GM23338 (cell line): ENCODE measurements around the gene FAHD1. TPM values are rescaled to one million over a fixed set of nuclear protein-coding genes. Genes with fewer than 3 reads are reported as not detected.

Source experiments
- ATAC-seq: fragments of 200-7000 bp; cut with Tn5 transposase; 3 replicates; pipeline ENCODE4 v1.9.1; 2020
- DNase-seq: peaks from one replicate; pipeline ENCODE4 v3.0.0-alpha.2; 2015; ENCODE audit warnings: low spot score
- H2AFZ ChIP-seq: fragments of 200-600 bp; sonication (generic); 2 replicates; pipeline ENCODE4 v1.8.0; 2016; ENCODE audit warnings: antibody characterized with exemption, mild to moderate bottlenecking, moderate library complexity
- H3F3A ChIP-seq: fragments of 200-600 bp; sonication (generic); replicated peaks from 2 replicates; pipeline ENCODE4 v1.8.0; 2017; ENCODE audit warnings: antibody characterized with exemption, mixed run types, low read depth
- H3K27ac ChIP-seq: fragments of 200-600 bp; sonication (generic); 2 replicates; pipeline ENCODE4 v1.6.1; 2016; ENCODE audit warnings: low read depth
- H3K27me3 ChIP-seq: fragments of 200-600 bp; sonication (generic); 2 replicates; pipeline ENCODE4 v1.8.0; 2016; ENCODE audit warnings: mild to moderate bottlenecking, mixed run types, moderate library complexity; ENCODE audit not compliant: insufficient read depth
- H3K36me3 ChIP-seq: fragments of 200-600 bp; sonication (generic); 2 replicates; pipeline ENCODE4 v1.8.0; 2016; ENCODE audit warnings: mild to moderate bottlenecking; ENCODE audit not compliant: insufficient read depth
- H3K4me1 ChIP-seq: fragments of 200-600 bp; sonication (generic); 2 replicates; pipeline ENCODE4 v1.8.0; 2016; ENCODE audit warnings: mild to moderate bottlenecking, moderate library complexity; ENCODE audit not compliant: insufficient read depth
- H3K4me2 ChIP-seq: fragments of 200-600 bp; sonication (generic); 2 replicates; pipeline ENCODE4 v1.7.1; 2017; ENCODE audit warnings: mixed run types
- H3K4me3 ChIP-seq: fragments of 200-600 bp; sonication (generic); 2 replicates; pipeline ENCODE4 v1.6.1; 2016; ENCODE audit warnings: mixed run types
- H3K79me2 ChIP-seq: fragments of 200-600 bp; sonication (generic); replicated peaks from 2 replicates; pipeline ENCODE4 v1.8.0; 2017; ENCODE audit warnings: mild to moderate bottlenecking; ENCODE audit not compliant: insufficient read depth
- H3K9me2 ChIP-seq: fragments of 200-600 bp; sonication (generic); 2 replicates; pipeline ENCODE4 v1.8.0; 2017; ENCODE audit not compliant: insufficient read depth
- H4K20me1 ChIP-seq: fragments of 200-600 bp; sonication (generic); replicated peaks from 2 replicates; pipeline ENCODE4 v1.8.0; 2017; ENCODE audit warnings: mild to moderate bottlenecking; ENCODE audit not compliant: insufficient read depth
- H3K27ac Mint-ChIP-seq: 2 replicates; pipeline ENCODE4 v1.8.0; 2020; ENCODE audit warnings: inconsistent platforms, mild to moderate bottlenecking, moderate library complexity, mixed read lengths
- H3K27me3 Mint-ChIP-seq: 3 replicates; pipeline ENCODE4 v1.8.0; 2022; ENCODE audit warnings: low read depth, mild to moderate bottlenecking, moderate library complexity, mixed read lengths, inconsistent platforms; ENCODE audit not compliant: insufficient read depth, poor library complexity
- H3K36me3 Mint-ChIP-seq: 3 replicates; pipeline ENCODE4 v1.8.0; 2021; ENCODE audit warnings: low read depth, mild to moderate bottlenecking, inconsistent platforms, moderate library complexity, mixed read lengths
- H3K4me1 Mint-ChIP-seq: 3 replicates; pipeline ENCODE4 v1.8.0; 2020; ENCODE audit warnings: mild to moderate bottlenecking, inconsistent platforms, mixed read lengths
- H3K4me3 Mint-ChIP-seq: 3 replicates; pipeline ENCODE4 v1.8.0; 2021; ENCODE audit warnings: moderate library complexity, mild to moderate bottlenecking, inconsistent platforms, mixed read lengths
- H3K9me3 Mint-ChIP-seq: 3 replicates; pipeline ENCODE4 v1.8.0; 2020; ENCODE audit warnings: moderate library complexity, mild to moderate bottlenecking, inconsistent platforms, mixed read lengths
- EZH2 ChIP-seq: fragments of 200-600 bp; sonication (generic); IDR thresholded peaks from one replicate; pipeline ENCODE4 v1.8.0; 2017; ENCODE audit warnings: antibody characterized with exemption, mild to moderate bottlenecking, low read depth; ENCODE audit not compliant: unreplicated experiment
- EZH2phosphoT487 ChIP-seq: fragments of 200-600 bp; sonication (generic); IDR thresholded peaks from one replicate; pipeline ENCODE4 v1.8.1; 2018; ENCODE audit warnings: antibody characterized with exemption; ENCODE audit not compliant: unreplicated experiment
- JUNB ChIP-seq: IDR thresholded peaks from one replicate; pipeline ENCODE4 v1.6.1; 2016; ENCODE audit warnings: antibody characterized with exemption; ENCODE audit not compliant: unreplicated experiment
- NANOG ChIP-seq: IDR thresholded peaks from 2 replicates; pipeline ENCODE4 v1.6.1; 2016; ENCODE audit warnings: antibody characterized with exemption, borderline replicate concordance
- POLR2AphosphoS5 ChIP-seq: IDR thresholded peaks from 2 replicates; pipeline ENCODE4 v1.6.1; 2016; ENCODE audit warnings: antibody characterized with exemption, low read depth
- STAT1 ChIP-seq: IDR thresholded peaks from one replicate; pipeline ENCODE4 v1.6.1; 2016; ENCODE audit warnings: antibody characterized with exemption; ENCODE audit not compliant: unreplicated experiment
- ZNF114 ChIP-seq: fragments of 250-450 bp; sonication (Bioruptor Pico); IDR thresholded peaks from 2 replicates; pipeline ENCODE4 v1.5.0; 2020; ENCODE audit warnings: mild to moderate bottlenecking, moderate library complexity
- ZNF331 ChIP-seq: fragments of 250-450 bp; sonication (Bioruptor Pico); IDR thresholded peaks from 2 replicates; pipeline ENCODE4 v1.5.0; 2020; ENCODE audit warnings: low read depth, mild to moderate bottlenecking, moderate library complexity
- polyA plus RNA-seq: library from polyadenylated mRNA; unstranded; fragments of >200 nt; fragmentation: Nextera tagmentation; extraction: Ambion mirVana; gene quantifications from 2 replicates; pipeline ENCODE4 v1.2.1, GENCODE V29; 2016
- total RNA-seq: library from RNA; depleted of rRNA; stranded (reverse); fragments of >200 nt; shearing (Covaris generic); gene quantifications from 2 replicates; pipeline ENCODE4 v1.2.3, GENCODE V29; 2014
- TF ChIP-seq, protein P1 (sequence below), 2 experiments: fragments of 200-600 bp in 1 of 2; sonication (generic) in 1 of 2; conservative IDR thresholded peaks; 2 replicates each; pipeline versions ENCODE4 v1.5.1 to v1.6.1; 2016 to 2017; ENCODE audit warnings: antibody characterized with exemption in 2 of 2, low read depth in 2 of 2, mild to moderate bottlenecking in 2 of 2, moderate library complexity in 1 of 2
- TF ChIP-seq, protein P2 (sequence below): IDR thresholded peaks from 2 replicates; pipeline ENCODE4 v1.6.1; 2016; ENCODE audit warnings: antibody characterized with exemption
- TF ChIP-seq, protein P3 (sequence below): IDR thresholded peaks from one replicate; pipeline ENCODE4 v1.6.1; 2018; ENCODE audit warnings: antibody characterized with exemption; ENCODE audit not compliant: unreplicated experiment

Gene FAHD1
- total and polyA plus RNA-seq, 2 experiments from 2014 or later: 21.0 to 23.9 TPM

- TF ChIP-seq, protein P1, sequence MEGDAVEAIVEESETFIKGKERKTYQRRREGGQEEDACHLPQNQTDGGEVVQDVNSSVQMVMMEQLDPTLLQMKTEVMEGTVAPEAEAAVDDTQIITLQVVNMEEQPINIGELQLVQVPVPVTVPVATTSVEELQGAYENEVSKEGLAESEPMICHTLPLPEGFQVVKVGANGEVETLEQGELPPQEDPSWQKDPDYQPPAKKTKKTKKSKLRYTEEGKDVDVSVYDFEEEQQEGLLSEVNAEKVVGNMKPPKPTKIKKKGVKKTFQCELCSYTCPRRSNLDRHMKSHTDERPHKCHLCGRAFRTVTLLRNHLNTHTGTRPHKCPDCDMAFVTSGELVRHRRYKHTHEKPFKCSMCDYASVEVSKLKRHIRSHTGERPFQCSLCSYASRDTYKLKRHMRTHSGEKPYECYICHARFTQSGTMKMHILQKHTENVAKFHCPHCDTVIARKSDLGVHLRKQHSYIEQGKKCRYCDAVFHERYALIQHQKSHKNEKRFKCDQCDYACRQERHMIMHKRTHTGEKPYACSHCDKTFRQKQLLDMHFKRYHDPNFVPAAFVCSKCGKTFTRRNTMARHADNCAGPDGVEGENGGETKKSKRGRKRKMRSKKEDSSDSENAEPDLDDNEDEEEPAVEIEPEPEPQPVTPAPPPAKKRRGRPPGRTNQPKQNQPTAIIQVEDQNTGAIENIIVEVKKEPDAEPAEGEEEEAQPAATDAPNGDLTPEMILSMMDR (conservative IDR thresholded peaks at IDR 0.05; ENCODE audit: low read depth in 2 of 2): no peak
- TF ChIP-seq EZH2: no peak
- TF ChIP-seq ZNF331 (CRISPR knock-in tag): no peak
- no peak for TF ChIP-seq POLR2AphosphoS5
Observed at GRCh38 chr16:1792836-1793577, 34.0 kb upstream of the FAHD1 start (continued).

- ATAC-seq (peak; percentile 13), DNase-seq (no peak)
- Histone ChIP-seq H3K4me3 (no peak within 1 kb of the TSS), H3K27ac (no peak within 1 kb of the TSS), H2AFZ (no peak within 1 kb of the TSS), H3F3A (no peaks in the 10 kb centered on the region), H3K4me1 (no peaks in the 10 kb centered on the region), H3K27me3 (no peaks in the 10 kb centered on the region), H3K79me2 (no peaks in the 10 kb centered on the region), H4K20me1 (no peaks in the 10 kb centered on the region), H3K36me3 (no peaks in the 10 kb centered on the region; the same call in 1 of the 2 replicates), H3K4me2 (no peak within 1 kb of the TSS), H3K9me2 (no peaks in the 10 kb centered on the region)
- no peak within 1 kb of the TSS for H3K27ac Mint-ChIP-seq
- H3K27me3 Mint-ChIP-seq: no peaks in the 10 kb centered on the region
- TF ChIP-seq ZNF331 (CRISPR knock-in tag) (no peak), POLR2AphosphoS5 (no peak), NANOG (no peak), JUNB (no peak), STAT1 (no peak), ZNF114 (CRISPR knock-in tag) (no peak), EZH2 (no peak), EZH2phosphoT487 (no peak)
- TF ChIP-seq, protein P2, sequence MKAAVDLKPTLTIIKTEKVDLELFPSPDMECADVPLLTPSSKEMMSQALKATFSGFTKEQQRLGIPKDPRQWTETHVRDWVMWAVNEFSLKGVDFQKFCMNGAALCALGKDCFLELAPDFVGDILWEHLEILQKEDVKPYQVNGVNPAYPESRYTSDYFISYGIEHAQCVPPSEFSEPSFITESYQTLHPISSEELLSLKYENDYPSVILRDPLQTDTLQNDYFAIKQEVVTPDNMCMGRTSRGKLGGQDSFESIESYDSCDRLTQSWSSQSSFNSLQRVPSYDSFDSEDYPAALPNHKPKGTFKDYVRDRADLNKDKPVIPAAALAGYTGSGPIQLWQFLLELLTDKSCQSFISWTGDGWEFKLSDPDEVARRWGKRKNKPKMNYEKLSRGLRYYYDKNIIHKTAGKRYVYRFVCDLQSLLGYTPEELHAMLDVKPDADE: no peak
- TF ChIP-seq, protein P1 (conservative IDR thresholded peaks at IDR 0.05; ENCODE audit: low read depth in 2 of 2): no peak
- TF ChIP-seq, protein P3, sequence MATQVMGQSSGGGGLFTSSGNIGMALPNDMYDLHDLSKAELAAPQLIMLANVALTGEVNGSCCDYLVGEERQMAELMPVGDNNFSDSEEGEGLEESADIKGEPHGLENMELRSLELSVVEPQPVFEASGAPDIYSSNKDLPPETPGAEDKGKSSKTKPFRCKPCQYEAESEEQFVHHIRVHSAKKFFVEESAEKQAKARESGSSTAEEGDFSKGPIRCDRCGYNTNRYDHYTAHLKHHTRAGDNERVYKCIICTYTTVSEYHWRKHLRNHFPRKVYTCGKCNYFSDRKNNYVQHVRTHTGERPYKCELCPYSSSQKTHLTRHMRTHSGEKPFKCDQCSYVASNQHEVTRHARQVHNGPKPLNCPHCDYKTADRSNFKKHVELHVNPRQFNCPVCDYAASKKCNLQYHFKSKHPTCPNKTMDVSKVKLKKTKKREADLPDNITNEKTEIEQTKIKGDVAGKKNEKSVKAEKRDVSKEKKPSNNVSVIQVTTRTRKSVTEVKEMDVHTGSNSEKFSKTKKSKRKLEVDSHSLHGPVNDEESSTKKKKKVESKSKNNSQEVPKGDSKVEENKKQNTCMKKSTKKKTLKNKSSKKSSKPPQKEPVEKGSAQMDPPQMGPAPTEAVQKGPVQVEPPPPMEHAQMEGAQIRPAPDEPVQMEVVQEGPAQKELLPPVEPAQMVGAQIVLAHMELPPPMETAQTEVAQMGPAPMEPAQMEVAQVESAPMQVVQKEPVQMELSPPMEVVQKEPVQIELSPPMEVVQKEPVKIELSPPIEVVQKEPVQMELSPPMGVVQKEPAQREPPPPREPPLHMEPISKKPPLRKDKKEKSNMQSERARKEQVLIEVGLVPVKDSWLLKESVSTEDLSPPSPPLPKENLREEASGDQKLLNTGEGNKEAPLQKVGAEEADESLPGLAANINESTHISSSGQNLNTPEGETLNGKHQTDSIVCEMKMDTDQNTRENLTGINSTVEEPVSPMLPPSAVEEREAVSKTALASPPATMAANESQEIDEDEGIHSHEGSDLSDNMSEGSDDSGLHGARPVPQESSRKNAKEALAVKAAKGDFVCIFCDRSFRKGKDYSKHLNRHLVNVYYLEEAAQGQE: no peak
- H3K36me3 Mint-ChIP-seq: peaks cover 28% of the 10 kb centered on the region
- no peaks in the 10 kb centered on the region for H3K4me1 Mint-ChIP-seq
- H3K9me3 Mint-ChIP-seq: peaks cover 25% of the 10 kb centered on the region
- H3K4me3 Mint-ChIP-seq: no peak within 1 kb of the TSS
Observed at GRCh38 chr16:1793578-1794220, 33.3 kb upstream of the FAHD1 start, which contains the start of gene IGFALS. Gene IGFALS (minus strand): TSS chr16:1793705. CDS start chr16:1793652, 53 bp downstream.
